Fibroblast of mammary gland (primary cell): ENCODE data around the gene ACTC1.
"Not testable (repeated sequence)": the region's sequence is repeated elsewhere in the genome, so short reads cannot be mapped to it uniquely, and the experiment has no call there.

ENCODE experiments used
- DNase-seq: peaks from one replicate; pipeline ENCODE4 v3.0.0-alpha.2; 2010; ENCODE audit warnings: low read depth
- H3K4me3 ChIP-seq: 2 replicates; pipeline ENCODE4 v1.5.1; 2011; ENCODE audit warnings: low read depth, mild to moderate bottlenecking, low read length, moderate library complexity; ENCODE audit not compliant: control insufficient read depth
- CTCF ChIP-seq: conservative IDR thresholded peaks from 2 replicates; pipeline ENCODE4 v1.5.1; 2011; ENCODE audit warnings: low read depth, low read length, inconsistent platforms; ENCODE audit not compliant: control insufficient read depth, insufficient read depth

ACTC1 gene

DNA sequence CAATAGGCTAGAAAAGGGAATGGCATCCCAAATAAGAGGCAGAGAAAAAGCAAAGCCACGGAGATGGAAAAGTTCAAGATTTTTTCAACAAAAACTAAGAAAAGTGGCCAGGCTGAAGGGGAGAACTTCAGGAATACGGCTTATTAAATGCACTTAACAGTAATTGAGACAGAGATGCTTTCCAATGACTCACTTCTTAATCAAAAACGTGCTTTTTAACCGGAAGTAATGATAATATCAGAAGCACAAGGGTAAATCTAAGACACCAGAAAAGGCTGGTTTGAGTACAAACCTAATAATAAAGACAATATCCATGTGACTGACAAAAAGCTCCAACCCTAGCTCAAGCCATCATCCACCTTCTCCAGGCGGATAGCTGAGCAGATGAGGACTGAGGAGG is 24.8 kb upstream of the ACTC1 start:
- DNase-seq, result no peak
- H3K4me3 ChIP-seq, result no peak overlapping the region

GRCh38 chr15:34818526-34818925 is 23.2 kb upstream of the ACTC1 start:
- H3K4me3 ChIP-seq, result no peak overlapping the region
- DNase-seq, result no peak
- TF ChIP-seq CTCF, result no peak

More for the DNA sequence above, 24.8 kb upstream of the ACTC1 start:
- TF ChIP-seq CTCF, result no peak

DNA sequence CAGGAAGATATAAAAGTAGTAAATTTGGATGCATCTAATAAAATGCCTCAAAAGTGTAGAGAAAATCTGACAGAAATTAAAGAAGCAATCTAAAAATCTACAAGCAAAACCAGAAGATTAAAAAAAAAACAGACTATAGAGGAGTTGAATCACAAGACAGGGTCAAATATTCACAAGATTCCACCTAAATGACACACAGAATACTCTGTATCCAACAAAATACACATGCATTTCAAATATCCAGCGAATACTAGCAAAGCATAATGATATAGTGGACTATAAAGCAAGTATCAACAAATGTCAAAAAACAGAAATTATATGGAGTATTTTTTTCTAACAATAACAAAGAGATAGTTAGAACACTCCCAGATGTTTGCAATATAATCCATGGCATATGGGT is 20.5 kb upstream of the ACTC1 start:
- DNase-seq, result no peak
- no peak for TF ChIP-seq CTCF
- no peak overlapping the region for H3K4me3 ChIP-seq

- no peak overlapping the region for H3K4me3 ChIP-seq
- DNase-seq, result no peak
- TF ChIP-seq CTCF, result no peak
Observed at GRCh38 chr15:34813446-34814190, 18.3 kb upstream of the ACTC1 start.

GRCh38 chr15:34812868-34813365 is 17.6 kb upstream of the ACTC1 start:
- H3K4me3 ChIP-seq, DNase-seq: not testable (repeated sequence)

DNA sequence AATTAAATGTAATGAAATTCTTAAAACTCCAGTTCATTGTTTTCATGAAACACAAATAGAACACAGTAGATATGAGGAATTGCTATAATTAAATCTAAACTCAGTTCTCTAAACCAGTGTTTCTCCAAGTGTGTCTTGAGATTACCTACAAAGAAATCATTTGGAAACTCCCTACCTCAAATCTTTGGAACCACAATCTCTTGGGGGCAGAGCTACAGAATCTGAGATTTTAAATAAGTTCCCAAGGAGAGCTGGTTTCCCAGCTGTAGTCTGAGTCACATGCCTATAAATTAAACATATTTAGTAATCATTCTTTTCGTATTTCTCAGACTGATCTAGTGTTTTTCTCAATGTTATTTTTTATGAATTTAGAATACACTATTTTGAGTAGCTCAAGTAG is 17.0 kb upstream of the ACTC1 start:
- no peak overlapping the region for H3K4me3 ChIP-seq
- peak; percentile 73 for DNase-seq
- TF ChIP-seq CTCF, result no peak

GRCh38 chr15:34810443-34811129 is 15.2 kb upstream of the ACTC1 start:
- no peak overlapping the region for H3K4me3 ChIP-seq
- no peak for TF ChIP-seq CTCF
- DNase-seq, result peak; percentile 98
